DMS153 (cell line): Measurements from ENCODE around the gene NBEA.
A peak's percentile ranks its signal among the peaks of the same experiment; 100 is the strongest.
"Not testable (repeated sequence)": the region's sequence is repeated elsewhere in the genome, so short reads cannot be mapped to it uniquely, and the experiment has no call there.

Experiments used
- DNase-seq: peaks from one replicate; lab custom pipeline; 2025; lab: John Stamatoyannopoulos, UW

Gene NBEA

GRCh38 chr13:34964558-34964957 is 22.5 kb downstream of the NBEA start:
- DNase-seq, result no peak

DNA sequence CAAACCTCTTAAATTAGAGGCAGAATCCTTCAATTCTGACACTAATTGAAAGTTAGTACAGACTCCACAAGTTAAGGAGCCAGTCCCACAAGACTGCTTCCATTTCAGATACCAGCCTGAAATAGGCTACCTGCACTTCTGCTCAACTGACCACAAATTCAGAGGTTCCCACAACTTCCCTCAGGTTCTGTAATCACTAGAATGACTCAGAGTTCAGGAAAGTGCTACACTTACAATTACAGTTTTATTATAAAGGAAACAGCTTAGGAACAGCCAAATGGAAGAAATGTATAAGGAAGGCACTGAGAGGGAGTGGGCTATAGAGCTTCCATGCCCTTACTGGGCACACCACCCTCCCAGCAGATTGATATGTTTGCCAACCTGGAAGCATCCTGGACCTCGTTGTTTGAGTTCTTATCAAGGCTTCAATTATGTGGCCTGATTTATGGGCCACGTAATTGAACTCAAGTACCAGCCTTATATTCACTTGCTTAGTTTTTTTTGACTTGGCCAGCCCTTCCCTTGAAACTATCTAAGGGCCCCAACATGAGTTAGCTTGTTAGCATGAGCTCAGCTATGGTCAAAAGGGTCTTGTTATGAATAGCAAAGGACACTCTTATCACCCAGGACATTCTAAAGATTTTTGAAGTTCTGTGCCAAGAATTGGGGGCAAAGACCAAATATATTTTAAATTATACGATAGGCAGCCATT is 25.9 kb downstream of the NBEA start:
- peak; percentile 90 for DNase-seq

GRCh38 chr13:34969539-34969938 is 27.5 kb downstream of the NBEA start:
- not testable (repeated sequence) for DNase-seq

DNA sequence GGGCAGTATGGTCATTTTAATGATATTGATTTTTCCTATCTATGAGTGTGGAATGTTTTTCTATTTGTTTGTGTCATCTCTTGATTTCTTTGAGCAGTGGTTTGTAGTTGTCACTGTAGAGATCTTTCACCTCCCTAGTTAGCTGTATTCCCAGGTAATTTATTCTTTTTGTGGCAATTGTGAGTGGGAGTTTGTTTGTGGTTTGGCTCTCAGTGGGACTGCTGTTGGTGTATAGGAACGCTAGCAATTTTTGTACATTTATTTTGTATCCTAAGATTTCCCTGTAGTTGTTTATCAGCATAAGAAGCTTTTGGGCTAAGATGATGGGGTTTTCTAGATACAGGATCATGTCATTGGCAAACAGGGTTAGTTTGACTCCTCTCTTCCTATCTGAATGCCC is 28.9 kb downstream of the NBEA start:
- no peak for DNase-seq

GRCh38 chr13:34971473-34971872 is 29.4 kb downstream of the NBEA start:
- DNase-seq, result no peak

- DNase-seq, result not testable (repeated sequence)
These were observed 43.1 kb downstream of the NBEA start for GRCh38 chr13:34985199-34985598.

DNA sequence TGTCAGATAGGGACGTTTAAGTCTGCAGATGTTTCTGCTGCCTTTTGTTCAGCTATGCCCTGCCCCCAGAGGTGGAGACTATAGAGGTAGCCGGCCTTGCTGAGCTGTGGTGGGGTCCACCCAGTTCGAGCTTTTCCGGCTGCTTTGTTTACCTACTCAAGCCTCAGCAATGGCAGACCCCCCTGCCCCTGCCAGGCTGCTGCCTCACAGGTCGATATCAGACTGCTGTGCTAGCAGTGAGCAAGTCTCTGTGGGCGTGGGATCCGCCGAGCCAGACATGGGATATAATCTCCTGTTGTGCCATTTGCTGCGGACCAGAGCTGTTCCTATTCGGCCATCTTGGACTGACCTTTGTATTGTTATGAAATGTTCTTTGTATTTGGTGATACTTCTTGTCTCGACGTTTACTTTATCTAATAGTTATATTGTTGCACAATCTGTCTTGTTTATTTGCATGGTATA is 46.3 kb downstream of the NBEA start:
- no peak for DNase-seq

- DNase-seq, result no peak
These were observed 48.5 kb downstream of the NBEA start for GRCh38 chr13:34990399-34991214.

GRCh38 chr13:34993470-34993869 is 51.4 kb downstream of the NBEA start:
- no peak for DNase-seq

- DNase-seq, result not testable (repeated sequence)
These were observed 61.7 kb downstream of the NBEA start for GRCh38 chr13:35003734-35004133.

- DNase-seq, result no peak
These were observed 63.0 kb downstream of the NBEA start for GRCh38 chr13:35005051-35005450.

DNA sequence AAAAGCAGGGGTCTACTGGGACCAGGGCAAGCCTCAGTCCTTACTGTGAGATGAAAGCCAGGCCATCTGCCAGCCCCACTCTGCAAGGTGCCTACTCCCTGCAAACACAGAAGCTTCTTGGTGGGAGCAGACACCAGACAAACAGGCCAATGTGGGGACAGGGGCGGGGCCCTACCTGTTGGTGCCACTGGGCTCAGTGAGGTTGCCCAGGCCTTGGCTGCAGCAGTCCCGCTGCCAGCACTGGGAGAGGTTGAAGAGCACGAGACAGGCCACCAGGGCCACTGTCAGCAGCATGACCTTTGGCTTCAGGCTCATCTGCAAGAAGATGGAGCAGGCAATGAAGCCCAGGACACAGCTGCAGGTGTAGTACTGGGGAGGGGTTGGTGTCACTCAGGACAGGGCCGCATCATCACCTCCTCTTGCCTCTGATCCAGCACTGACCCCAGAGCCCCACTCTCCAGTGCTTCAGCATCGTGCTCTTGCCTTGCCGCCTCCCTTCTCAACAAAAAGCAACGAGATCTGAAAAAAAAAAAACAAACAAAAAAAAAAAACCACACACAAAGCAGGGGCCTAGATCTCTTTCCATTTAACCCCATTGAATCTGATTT is 72.6 kb downstream of the NBEA start:
- DNase-seq, result no peak

- DNase-seq, result no peak
These were observed 74.5 kb downstream of the NBEA start for GRCh38 chr13:35016362-35017112.

DNA sequence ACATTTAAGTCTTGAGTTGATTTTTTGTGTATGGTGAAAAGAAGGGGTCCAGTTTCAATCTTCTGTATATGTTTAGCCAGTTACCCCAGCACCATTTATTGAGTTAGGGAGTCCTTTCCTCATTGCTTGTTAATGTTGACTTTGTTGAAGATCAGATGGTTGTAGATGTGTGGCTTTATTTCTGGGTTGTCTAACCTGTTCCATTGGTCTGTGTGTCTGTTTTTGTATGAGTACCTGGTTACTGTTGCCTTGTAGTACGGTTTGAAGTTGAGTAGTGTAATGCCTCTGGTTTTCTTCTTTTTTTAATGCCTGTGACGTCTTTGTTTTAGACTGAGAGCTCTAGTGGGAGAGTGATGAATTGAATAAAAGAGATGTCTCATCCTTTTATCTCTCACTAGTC is 83.2 kb downstream of the NBEA start:
- no peak for DNase-seq

GRCh38 chr13:35028338-35028867 is 86.3 kb downstream of the NBEA start:
- no peak for DNase-seq

- DNase-seq, result no peak
These were observed 96.9 kb downstream of the NBEA start for GRCh38 chr13:35039012-35039411.

DNA sequence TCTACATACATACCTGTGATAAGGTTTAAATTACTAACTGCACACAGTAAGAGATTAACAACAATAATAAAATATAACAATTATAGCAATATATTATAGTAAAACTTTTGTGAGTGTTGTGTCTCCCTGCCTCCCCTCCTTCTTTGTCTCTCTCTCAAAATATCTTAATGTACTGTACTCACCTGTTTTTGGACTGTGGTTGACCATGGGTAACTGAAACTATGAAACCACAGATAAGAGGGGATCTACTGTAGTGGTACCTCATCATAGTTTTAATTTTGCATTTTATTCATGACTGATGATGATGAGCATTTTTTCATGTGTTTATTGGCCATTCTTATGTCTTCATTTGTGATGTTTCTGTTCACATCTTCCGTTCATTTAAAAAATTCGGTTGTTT is 104.5 kb downstream of the NBEA start:
- DNase-seq, result no peak

DNA sequence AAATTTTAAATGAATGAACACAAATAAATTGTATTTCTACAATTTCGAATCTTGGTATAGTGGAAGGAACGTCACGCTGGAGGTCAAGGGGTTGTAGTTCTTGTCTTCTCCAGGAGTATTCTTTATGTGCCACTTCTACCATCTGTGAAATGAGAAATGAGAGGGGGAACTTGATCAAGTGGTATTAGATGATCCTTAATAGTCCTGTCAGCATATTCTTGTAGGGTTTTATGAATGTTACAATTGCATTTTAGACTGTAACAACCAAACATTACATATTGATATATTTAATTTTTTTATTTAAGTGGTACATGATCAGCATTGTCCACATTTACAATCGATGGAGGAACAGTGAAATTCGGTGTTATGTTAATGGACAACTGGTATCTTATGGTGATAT is 113.6 kb downstream of the NBEA start:
- no peak for DNase-seq

DNA sequence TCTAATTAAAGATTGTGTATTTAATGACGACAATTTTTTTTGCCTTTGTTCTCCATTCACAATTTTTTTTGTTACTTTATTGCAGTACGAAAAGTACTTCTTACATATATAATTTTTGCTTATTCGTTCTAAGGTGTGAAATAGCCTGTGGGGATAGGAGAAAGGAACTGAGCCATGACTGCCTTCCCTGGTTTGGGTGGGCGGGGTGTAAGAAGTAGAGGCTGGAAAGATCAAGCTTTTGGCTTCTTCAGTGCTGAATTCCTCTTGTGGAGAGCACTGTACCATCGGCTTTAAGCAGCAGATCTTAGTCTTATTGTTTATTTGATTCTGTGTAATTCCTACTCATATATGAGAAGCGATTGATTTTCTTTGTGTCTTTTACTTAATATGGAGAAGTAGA is 115.8 kb downstream of the NBEA start:
- no peak for DNase-seq

- DNase-seq, result not testable (repeated sequence)
These were observed 116.5 kb downstream of the NBEA start for GRCh38 chr13:35058585-35058984.

DNA sequence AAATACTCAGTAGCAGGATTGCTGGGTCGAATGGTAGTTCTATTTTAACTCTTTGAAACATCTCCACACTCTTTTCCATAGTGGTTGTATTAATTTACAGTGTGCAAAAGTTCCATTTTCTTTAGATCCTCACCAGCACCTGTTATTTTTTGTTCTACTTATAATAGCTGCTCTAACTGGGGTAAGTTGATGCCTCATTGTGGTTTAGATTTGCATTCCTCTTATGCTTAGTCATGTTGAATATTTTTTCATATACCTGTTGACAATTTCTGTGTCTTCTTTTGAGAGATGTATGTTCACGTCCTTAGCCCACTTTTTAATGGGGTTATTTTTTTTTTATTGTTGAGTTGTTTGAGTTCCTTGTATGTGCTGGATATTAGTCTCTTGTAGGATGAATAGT is 144.6 kb downstream of the NBEA start:
- no peak for DNase-seq

- DNase-seq, result no peak
These were observed 150.2 kb downstream of the NBEA start for GRCh38 chr13:35092251-35092650.
